Uterus (tissue), 2 donors: ENCODE results near the gene NOTCH1.

Source experiments
- CTCF ChIP-seq, 4 experiments: fragments of 200-600 bp in 2 of 4; fragments of 450-650 bp in 2 of 4; sonication (generic) in 2 of 4; IDR thresholded peaks; one replicate each; pipeline ENCODE4 v1.5.1; 2016 to 2019; ENCODE audit warnings: antibody characterized with exemption in 4 of 4, mild to moderate bottlenecking in 2 of 4, moderate library complexity in 1 of 4
- POLR2A ChIP-seq, 2 donors: fragments of 450-650 bp; IDR thresholded peaks; one replicate each; pipeline ENCODE4 v1.6.1; 2016; ENCODE audit warnings: antibody characterized with exemption in 2 of 2, mild to moderate bottlenecking in 1 of 2, moderate library complexity in 1 of 2

- TF ChIP-seq CTCF (IDR thresholded peaks at IDR 0.05) (no peak), POLR2A (IDR thresholded peaks at IDR 0.05) (no peak)
Measured at GRCh38 chr9:136499935-136500910, 45.6 kb downstream of the NOTCH1 start.
